Suprapubic skin (tissue), 4 donors: ENCODE data around the gene ZFP82. TPM values are rescaled to one million over a fixed set of nuclear protein-coding genes. Genes with fewer than 3 reads are reported as not detected.

Source experiments
- DNase-seq, 2 donors: peaks; one replicate each; pipeline ENCODE4 v3.0.0-alpha.2; 2019; ENCODE audit warnings: low spot score in 2 of 2
- H3K27ac ChIP-seq: fragments of 200-600 bp; sonication (generic); one replicate; pipeline ENCODE4 v1.5.1; 2019
- H3K27me3 ChIP-seq: fragments of 200-600 bp; sonication (generic); one replicate; pipeline ENCODE4 v1.5.1; 2019
- H3K36me3 ChIP-seq: fragments of 200-600 bp; sonication (generic); one replicate; pipeline ENCODE4 v1.5.1; 2019
- H3K4me1 ChIP-seq: fragments of 200-600 bp; sonication (generic); one replicate; pipeline ENCODE4 v1.5.1; 2019
- H3K4me3 ChIP-seq: fragments of 200-600 bp; sonication (generic); one replicate; pipeline ENCODE4 v1.5.1; 2019; ENCODE audit warnings: mild to moderate bottlenecking
- H3K9me3 ChIP-seq: fragments of 200-600 bp; sonication (generic); one replicate; pipeline ENCODE4 v1.5.1; 2019
- EP300 ChIP-seq: sonication (generic); formaldehyde crosslinking; IDR thresholded peaks from one replicate; pipeline ENCODE4 v1.6.1; 2017; ENCODE audit warnings: antibody characterized with exemption
- POLR2A ChIP-seq, 2 donors: fragments of 450-650 bp; IDR thresholded peaks; one replicate each; pipeline ENCODE4 v1.6.1; 2017; ENCODE audit warnings: antibody characterized with exemption in 2 of 2, mild to moderate bottlenecking in 2 of 2, moderate library complexity in 2 of 2
- POLR2AphosphoS5 ChIP-seq, 3 donors: sonication (generic); formaldehyde crosslinking; IDR thresholded peaks; one replicate each; pipeline ENCODE4 v1.6.1; 2017; ENCODE audit warnings: antibody characterized with exemption in 3 of 3
- WGBS: methylation state at CpG from one replicate; pipeline ENCODE4 v1.1.5; 2018; 5-methylcytosine and 5-hydroxymethylcytosine counted together
- total RNA-seq, 4 donors: library from RNA; depleted of rRNA; stranded (reverse); fragments of >200 nt; gene quantifications; one replicate each; pipeline ENCODE4 v1.1.0, GENCODE V29; 2016
- TF ChIP-seq, protein P1 (sequence below), 2 donors: fragments of 200-600 bp in 1 of 2; fragments of 450-650 bp in 1 of 2; sonication (generic) in 1 of 2; IDR thresholded peaks; one replicate each; pipeline ENCODE4 v1.5.1; 2016 to 2019; ENCODE audit warnings: antibody characterized with exemption in 2 of 2, mild to moderate bottlenecking in 1 of 2, moderate library complexity in 1 of 2

Gene ZFP82
- total RNA-seq, 4 donors from 2014 or later = 0.47 to 4.0 (median 1.7) TPM

DNA sequence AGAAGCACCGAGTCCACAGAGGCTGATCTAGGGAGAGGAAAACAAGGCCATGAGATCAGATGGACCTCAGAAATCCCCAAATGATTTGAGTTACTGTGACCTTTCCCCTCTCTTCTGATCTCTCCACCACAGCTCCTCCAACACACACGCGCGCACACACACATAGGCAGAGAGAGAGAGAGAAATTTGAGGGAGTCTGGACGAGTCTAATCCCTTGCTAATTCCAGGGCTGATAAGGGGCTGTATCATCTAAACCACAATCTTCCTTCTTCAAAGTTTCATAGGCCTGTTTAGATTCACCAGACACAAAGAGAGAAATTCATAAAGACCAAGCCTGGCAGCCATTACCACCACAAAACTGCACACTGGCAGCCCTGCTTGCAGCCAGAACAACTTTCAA is 8.6 kb downstream of the ZFP82 start:
- Histone ChIP-seq H3K4me1 (no peaks in the 10 kb centered on the region), H3K27me3 (no peaks in the 10 kb centered on the region), H3K9me3 (peaks cover 3% of the 10 kb centered on the region), H3K4me3 (no peak overlapping the region), H3K36me3 (peaks cover 56% of the 10 kb centered on the region), H3K27ac (no peak overlapping the region)
- 75% methylated on average over 5 of the region's 5 CpGs for WGBS
- TF ChIP-seq EP300 = no peak
- no peak for TF ChIP-seq POLR2AphosphoS5 (IDR thresholded peaks at IDR 0.05)
- no peak for TF ChIP-seq POLR2A (IDR thresholded peaks at IDR 0.05)
- TF ChIP-seq, protein P1, sequence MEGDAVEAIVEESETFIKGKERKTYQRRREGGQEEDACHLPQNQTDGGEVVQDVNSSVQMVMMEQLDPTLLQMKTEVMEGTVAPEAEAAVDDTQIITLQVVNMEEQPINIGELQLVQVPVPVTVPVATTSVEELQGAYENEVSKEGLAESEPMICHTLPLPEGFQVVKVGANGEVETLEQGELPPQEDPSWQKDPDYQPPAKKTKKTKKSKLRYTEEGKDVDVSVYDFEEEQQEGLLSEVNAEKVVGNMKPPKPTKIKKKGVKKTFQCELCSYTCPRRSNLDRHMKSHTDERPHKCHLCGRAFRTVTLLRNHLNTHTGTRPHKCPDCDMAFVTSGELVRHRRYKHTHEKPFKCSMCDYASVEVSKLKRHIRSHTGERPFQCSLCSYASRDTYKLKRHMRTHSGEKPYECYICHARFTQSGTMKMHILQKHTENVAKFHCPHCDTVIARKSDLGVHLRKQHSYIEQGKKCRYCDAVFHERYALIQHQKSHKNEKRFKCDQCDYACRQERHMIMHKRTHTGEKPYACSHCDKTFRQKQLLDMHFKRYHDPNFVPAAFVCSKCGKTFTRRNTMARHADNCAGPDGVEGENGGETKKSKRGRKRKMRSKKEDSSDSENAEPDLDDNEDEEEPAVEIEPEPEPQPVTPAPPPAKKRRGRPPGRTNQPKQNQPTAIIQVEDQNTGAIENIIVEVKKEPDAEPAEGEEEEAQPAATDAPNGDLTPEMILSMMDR (IDR thresholded peaks at IDR 0.05) = no peak
- no peak for DNase-seq

DNA sequence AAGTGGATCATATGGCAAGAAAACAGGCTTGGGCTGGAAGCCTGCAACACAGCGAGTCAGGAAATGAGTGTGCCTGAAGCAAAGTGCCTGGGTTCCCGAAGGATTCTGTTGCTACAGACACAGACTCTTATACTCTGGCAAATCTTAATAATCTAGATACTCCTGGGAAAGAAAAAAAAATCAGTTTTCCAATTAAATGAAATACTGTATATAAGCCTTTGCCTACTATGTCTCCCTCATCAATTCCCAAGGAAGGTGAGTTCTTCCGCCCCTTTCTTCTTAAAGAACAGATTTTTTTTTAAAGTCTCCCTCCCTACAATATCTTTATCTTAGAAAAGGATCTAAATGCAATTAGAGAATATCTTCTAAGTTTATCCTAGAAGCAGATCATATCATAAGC is 10.3 kb downstream of the ZFP82 start:
- Histone ChIP-seq H3K9me3 (peaks cover 3% of the 10 kb centered on the region), H3K36me3 (peaks cover 69% of the 10 kb centered on the region), H3K27me3 (no peaks in the 10 kb centered on the region), H3K4me1 (no peaks in the 10 kb centered on the region), H3K27ac (no peak overlapping the region), H3K4me3 (no peak overlapping the region)
- no peak for DNase-seq
- TF ChIP-seq POLR2AphosphoS5 (IDR thresholded peaks at IDR 0.05) (no peak), EP300 (no peak), POLR2A (IDR thresholded peaks at IDR 0.05) (no peak)
- TF ChIP-seq, protein P1 (IDR thresholded peaks at IDR 0.05) = no peak
- WGBS = 86% methylated on average over 3 of the region's 3 CpGs

DNA sequence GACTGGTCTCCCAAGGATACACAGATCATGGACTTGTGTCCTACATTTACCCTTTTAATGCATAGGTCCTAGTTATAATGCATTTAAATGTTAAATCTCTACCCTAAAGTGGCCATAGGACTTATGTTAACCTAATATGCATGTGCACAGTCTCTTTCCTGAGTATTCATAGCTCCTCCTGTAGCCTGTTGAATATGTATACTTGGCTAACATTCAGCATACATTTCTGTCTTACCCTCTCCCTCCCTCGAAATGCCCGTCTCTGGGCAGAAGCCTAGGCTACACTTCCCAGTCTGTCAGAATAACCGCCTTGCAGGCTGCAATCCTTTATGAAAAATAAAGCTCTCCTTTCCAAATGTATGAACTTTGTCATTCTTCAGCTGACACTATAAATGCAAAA is 13.9 kb downstream of the ZFP82 start:
- Histone ChIP-seq H3K36me3 (peaks cover 82% of the 10 kb centered on the region), H3K27ac (no peak overlapping the region), H3K9me3 (peaks cover 12% of the 10 kb centered on the region), H3K4me3 (no peak overlapping the region), H3K27me3 (no peaks in the 10 kb centered on the region), H3K4me1 (no peaks in the 10 kb centered on the region)
- WGBS = 97% methylated on average over 3 of the region's 3 CpGs
- DNase-seq = no peak
- TF ChIP-seq POLR2AphosphoS5 (IDR thresholded peaks at IDR 0.05) (no peak), POLR2A (IDR thresholded peaks at IDR 0.05) (no peak)

DNA sequence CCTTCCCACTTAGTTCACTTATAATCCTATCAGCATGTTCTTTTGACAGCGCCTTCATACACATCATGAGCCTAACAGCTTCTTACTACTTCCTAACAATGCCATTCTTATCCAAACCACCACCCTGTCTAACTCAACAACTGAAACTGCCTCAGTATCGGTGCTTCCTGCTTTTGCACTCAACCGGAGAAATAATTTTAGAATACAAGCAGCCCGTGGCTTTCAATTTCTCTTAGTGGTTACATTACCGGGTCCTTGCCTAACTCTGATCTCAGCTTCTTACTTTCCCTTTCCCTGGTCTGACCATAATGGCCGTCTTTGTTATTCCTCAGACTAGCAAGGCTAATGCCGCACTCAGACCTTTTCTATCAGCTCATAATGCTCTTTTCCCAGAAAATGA is 17.0 kb downstream of the ZFP82 start:
- 92% methylated on average over 7 of the region's 7 CpGs for WGBS
- H3K36me3 ChIP-seq = peaks cover 64% of the 10 kb centered on the region
- H3K4me3 ChIP-seq = no peak overlapping the region
- no peak for DNase-seq
- no peak overlapping the region for H3K27ac ChIP-seq
- H3K9me3 ChIP-seq = peaks cover 13% of the 10 kb centered on the region
- TF ChIP-seq, protein P1 (IDR thresholded peaks at IDR 0.05) = no peak
- TF ChIP-seq EP300 (no peak), POLR2A (IDR thresholded peaks at IDR 0.05) (no peak), POLR2AphosphoS5 (IDR thresholded peaks at IDR 0.05) (no peak)
- no peaks in the 10 kb centered on the region for H3K4me1 ChIP-seq
- no peaks in the 10 kb centered on the region for H3K27me3 ChIP-seq

DNA sequence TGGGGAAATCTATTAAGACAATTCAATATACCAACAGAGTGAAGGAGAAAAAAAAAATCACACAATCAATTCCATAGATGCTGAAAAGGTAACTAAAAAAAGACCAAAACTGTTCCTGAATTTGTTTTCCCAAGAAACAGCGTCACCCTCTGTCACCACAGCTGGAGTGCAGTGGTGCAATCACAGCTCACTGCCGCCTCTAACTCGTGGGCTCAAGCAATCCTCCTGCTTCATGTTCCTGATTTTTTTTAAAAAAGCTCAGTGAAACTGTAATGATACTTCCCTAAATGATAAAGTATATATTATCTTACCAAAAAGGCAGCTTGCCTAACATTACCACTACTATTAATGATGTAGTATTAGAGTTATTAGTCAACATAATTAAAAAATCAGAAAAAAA is 19.9 kb downstream of the ZFP82 start:
- 88% methylated on average over 3 of the region's 3 CpGs for WGBS
- no peak for DNase-seq

More for the DNA sequence above, 19.9 kb downstream of the ZFP82 start:
- Histone ChIP-seq H3K9me3 (peaks cover 35% of the 10 kb centered on the region), H3K27me3 (no peaks in the 10 kb centered on the region), H3K27ac (no peak overlapping the region), H3K4me3 (no peak overlapping the region), H3K4me1 (no peaks in the 10 kb centered on the region), H3K36me3 (peaks cover 57% of the 10 kb centered on the region)
- TF ChIP-seq POLR2AphosphoS5 (IDR thresholded peaks at IDR 0.05) (no peak), EP300 (no peak), POLR2A (IDR thresholded peaks at IDR 0.05) (no peak)
- TF ChIP-seq, protein P1 (IDR thresholded peaks at IDR 0.05) = no peak
